ENCODE data around the gene PRDM15.

The PRDM15 gene

DNA sequence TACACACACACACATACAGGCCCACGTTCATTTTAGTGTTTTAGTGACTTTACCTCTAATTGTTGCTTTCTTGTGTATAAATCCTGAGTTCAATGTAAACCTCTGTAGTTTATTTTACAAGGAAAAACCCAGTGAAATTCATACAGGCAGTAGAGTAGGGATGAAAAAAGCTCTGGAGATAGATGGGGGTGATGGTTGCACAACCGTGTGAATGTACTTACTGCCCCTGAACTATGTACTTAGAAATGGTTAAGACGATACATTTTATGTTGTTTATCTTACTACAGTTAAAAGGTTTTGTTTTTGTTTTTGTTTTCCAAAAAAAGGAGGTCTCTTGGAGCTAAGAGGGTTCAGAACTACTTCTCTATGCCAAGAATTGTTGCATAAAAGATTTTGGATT lies 29.7 kb upstream of the PRDM15 start:
- DNase-seq = no peak

DNA sequence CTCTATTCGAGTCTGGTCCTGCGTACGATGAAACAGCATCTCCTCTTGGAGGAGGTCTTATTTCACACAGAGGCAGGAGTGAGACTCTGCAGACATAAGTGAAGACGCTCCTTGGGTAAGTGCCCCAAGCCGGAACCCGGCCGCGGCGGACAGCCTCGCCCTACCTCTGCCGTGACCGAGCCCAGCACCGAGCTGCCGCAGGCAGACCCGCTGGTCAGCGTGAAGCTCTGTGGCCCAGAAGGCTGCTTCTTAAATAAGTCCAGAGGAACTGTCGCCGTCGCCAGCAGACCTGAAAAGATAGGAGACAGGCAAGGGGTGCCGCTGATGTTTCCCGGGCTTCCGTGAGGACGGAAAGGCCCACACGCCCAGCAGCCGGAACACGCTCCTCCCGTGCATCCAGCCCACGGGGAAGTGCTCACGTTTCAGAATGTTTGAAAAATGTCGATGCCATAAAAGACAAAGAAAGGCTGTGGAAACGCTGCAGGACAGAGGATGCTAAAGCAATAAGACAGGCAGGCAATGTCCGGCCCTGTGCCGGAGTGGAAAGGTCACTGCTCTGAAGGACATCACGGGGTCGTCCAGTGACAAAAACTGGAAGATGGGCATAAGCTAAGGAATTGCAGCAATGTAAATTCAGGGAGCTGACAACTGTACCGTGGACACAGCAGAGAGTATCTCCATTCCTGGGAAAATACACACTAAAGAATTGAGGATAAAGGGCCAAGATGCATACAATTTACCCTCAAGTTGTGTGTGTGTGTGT lies 28.5 kb upstream of the PRDM15 start:
- no peak for DNase-seq

- no peak for DNase-seq
Observed at GRCh38 chr21:41906770-41907169, 27.6 kb upstream of the PRDM15 start.

DNA sequence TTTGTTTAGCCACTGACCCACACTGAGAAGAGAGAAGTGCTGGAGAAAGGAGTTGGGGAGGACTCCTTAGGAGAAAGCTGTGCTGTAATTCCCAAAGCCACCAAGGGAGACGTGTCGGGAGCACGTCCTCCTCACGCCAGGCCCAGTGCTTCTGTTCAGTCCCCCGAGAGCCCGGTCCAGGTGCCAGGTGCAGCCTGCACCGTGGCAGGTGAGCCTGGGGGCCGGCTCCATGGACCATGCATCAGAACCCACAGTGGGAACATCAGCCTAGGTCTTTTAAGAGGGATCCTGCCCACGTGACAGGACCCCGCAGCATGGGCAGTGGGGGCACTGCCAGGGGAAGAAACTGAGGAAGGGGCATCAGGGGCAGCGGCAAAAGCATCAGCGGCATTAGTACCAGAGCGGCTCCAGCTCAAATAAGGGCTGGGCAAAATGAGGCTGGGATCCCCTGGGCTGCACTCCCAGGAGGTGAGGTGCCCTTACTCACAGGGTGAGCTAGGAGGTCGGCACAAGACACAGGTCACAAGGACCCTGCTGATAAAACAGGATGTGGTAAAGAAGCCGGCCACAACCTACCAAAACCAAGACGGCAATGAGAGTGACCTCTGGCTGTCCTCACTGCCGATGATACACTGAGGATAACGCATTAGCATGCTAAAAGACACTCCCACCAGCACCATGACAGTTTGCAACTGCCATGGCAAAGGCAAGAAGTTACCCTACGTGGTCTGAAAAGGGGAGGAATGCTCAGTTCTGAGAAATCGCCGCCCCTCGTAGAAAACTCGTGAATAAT lies 24.6 kb upstream of the PRDM15 start:
- DNase-seq = no peak

DNA sequence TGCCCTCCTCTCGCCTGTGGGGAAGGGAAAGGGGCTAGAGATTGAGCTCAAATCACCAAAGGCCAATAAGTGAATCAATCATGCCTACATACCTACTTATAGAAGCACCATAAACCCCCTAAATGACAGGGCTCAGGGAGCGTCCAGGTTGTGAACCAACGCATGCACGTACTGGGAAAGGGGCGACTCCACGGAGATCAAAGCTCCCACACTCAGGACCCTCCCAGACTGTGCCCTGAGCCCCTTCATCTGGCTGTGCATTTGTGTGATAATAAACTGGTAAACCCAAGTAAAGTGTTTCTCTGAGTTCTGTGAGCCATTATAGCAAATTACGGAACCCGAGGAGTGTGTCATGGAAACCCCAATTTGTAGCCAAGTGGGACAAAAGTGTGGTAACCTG lies 23.8 kb upstream of the PRDM15 start:
- DNase-seq = no peak

DNA sequence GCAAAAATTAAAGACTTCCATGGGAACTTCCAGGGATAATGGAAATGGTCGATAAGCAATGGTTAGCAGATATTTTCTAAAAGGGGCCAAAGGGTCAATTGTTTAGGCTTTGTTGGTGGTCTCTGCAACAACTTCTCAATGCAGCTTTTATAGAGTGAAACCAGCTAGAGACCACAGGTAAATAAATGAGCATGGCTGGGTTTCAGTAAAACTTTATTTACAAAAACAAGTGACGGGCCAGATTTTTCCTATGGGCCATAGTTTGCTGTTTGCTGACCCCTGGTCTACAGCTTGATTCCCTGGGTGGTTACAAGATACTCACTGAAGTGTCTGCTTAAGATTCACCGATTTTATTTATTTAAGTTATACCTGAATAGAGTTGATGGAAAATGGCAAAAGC lies 22.6 kb upstream of the PRDM15 start:
- no peak for DNase-seq

GRCh38 chr21:41901099-41901498 lies 22.0 kb upstream of the PRDM15 start:
- no peak for DNase-seq

DNA sequence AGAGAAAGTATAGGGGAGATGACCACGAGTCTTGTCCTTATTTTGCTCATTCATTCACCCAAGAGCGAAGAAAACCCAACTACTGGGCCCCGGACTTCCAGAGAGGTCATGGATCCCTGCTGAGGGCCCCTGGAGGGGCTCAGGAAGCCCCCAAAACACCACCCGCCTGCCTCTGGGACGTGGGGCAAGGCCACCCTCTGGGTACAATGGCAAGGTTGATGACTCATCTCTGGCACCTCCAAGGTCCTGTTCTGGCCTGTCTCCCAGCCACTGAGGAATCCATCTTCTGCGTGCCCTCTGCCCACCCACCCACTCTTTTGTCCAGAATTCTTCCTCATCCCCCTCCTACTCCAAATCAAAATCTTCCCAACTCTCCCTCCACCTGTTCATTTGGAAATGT lies 21.3 kb upstream of the PRDM15 start:
- DNase-seq = no peak

DNA sequence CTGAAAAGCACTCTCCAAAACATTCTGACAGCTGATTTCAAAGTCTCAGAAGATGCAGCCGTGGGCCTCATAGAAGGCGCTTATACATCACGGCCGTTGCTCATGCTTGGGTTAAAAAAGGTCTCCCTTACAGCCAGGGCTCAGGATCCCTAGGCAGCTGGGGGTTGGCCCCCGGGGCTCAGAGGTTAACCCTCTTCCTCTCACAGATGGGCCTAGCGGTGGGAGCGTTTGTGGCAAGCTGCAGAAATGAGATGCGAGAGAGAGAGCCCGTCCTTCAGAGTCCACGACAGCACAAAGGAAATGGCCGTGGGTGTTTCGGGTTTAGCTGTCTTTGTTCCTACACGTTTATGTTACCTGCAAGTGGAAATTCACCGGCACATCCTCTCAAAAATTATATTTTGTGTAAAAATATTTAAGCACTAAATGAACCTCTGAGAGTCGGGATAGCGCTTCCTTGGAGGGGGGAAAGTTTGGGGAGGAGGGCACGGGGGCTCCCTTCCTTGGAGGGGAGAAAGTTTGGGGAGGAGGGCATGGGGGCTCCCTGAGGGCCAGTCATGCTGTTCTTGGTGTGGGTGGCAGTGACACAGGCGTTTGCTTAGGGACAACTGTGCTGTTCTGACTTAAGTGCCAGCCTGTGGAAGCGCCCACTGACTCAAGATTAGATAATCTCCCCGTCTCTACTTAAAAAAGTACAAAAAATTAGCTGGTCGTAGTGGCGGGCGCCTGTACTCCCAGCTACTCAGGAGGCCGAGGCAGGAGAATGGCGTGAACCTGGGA lies 20.5 kb upstream of the PRDM15 start:
- no peak for DNase-seq

GRCh38 chr21:41898998-41899397 lies 19.9 kb upstream of the PRDM15 start:
- no peak for DNase-seq

- no peak for DNase-seq
Observed at GRCh38 chr21:41897700-41898099, 18.6 kb upstream of the PRDM15 start.

DNA sequence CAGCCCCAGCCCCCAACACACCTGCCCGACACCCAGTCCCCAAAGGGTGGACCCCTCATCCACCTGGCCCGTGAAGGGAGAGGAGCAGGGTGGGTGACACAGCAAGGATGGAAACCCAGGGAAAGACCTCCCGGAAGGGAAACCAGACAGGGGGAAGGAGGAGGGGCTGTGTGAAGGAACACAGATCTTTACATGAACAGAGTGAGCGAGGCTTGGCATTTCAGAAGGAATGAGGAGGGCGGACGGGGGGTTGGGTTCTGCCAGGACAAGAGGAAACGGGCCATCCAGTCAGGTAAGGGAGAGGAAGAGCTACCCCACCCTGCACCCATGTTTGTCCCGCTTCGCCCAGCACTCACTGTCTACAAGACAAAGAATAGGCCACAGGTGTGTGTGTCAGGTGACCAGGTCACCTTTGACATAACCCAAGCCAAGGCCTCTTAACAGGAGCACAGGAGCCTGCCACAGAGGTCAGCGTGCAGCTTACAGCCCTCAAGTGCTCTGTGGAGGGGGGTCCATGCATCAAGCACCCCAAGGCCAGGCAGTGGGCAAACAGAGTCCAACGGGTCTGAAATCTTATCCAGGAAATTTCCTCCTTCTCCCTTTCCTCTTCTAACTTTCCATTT lies 18.0 kb upstream of the PRDM15 start:
- no peak for DNase-seq

GRCh38 chr21:41895643-41896493 lies 16.7 kb upstream of the PRDM15 start:
- DNase-seq = no peak

DNA sequence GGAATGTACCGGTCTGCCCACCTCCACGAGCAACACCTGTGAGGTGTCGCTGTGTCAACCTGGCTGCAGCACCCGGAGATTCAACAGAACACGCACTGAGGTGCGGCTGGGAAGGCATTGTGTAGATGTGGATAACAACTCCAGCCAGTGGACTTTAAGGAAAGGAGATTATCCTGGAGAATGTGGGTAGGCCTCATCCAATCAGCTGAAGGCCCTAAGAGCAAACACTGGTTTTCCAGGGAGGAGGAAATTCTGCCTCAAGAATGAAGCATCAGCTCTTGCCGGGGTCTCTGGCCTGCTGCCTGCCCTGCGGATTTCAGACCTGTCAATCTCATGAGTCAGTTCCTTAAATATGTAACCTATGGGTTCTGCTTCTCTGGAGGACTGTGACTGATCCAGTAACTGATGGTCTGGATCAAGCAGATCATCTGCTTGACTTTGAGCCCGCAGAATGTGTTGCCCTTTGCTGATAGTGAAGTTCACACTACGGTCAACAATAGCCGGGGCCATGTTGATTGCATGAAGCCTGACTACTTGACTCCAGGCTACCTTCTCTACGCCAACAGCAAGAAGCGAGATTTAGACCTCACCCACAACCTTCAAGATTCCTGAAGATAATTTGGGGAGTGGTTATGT lies 15.9 kb upstream of the PRDM15 start:
- DNase-seq = no peak

GRCh38 chr21:41894511-41894910 lies 15.4 kb upstream of the PRDM15 start:
- DNase-seq = no peak

GRCh38 chr21:41892726-41893125 lies 13.6 kb upstream of the PRDM15 start:
- DNase-seq = no peak

- DNase-seq = no peak
Observed at GRCh38 chr21:41891132-41891531, 12.0 kb upstream of the PRDM15 start.

- no peak for DNase-seq
Observed at GRCh38 chr21:41890355-41890754, 11.2 kb upstream of the PRDM15 start.

DNA sequence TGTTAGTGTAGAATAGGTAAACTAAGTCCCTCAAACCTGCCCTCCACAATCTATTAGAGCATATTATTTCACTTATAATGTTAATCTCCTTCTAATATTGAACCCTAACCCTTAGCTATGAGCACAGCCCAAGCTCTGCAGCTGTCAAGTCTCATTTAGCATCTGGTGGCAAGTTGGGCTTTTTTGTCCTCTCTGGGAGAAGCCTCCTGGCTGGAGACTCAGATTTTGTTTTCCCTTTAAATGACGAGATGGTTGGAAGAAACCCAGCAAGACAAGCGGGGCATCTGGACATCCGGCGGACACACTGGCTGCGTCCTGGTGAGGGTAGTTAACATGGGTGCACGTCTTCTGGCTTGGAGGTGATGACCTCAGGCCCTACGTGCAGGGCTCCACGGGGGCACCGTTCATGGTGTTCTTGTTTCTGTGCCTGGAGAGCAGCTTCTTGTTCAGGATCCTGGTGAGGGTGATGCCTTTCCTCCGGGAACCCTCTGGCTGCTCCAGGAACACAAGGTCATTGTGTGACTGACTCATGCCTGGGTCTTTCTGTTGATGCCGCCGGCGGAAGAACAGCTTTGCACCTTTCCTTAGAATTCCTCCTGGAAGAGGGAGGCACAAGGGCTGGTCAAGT lies 9.7 kb upstream of the PRDM15 start:
- no peak for DNase-seq

DNA sequence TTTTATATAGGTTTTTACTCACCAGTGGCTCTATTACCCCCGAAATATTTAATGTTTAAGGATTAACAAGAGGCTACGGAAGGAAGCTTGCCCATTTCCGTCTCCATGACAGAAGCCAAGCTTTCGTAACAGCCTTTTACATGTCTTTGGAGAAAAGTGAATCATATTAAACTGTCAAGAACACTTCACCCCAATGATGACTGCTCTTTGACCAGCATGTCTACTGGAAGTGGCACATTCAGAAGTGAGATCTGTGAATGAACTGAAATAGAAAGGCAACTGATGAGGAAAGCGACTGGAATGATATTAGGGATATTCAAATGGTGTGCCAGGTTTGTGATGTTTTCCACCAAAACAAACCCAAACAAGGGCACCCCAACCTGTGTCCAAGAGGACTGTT lies 8.5 kb upstream of the PRDM15 start:
- DNase-seq = no peak

- DNase-seq = no peak
Observed at GRCh38 chr21:41886328-41886727, 7.2 kb upstream of the PRDM15 start.

Data from right forelimb (tissue), 1 donor.